Right lobe of liver (tissue), 4 donors: Measurements from ENCODE around the gene FEZF2.

Experiments used
- CTCF ChIP-seq, 4 donors: fragments of 200-600 bp in 3 of 4; fragments of 450-650 bp in 1 of 4; IDR thresholded peaks; one replicate each; pipeline versions ENCODE4 v1.5.1 to v1.8.0; 2016 to 2022; ENCODE audit warnings: antibody characterized with exemption in 4 of 4, mild to moderate bottlenecking in 2 of 4
- POLR2A ChIP-seq: fragments of 450-650 bp; IDR thresholded peaks from one replicate; pipeline ENCODE4 v1.6.1; 2017; ENCODE audit warnings: antibody characterized with exemption, mild to moderate bottlenecking
- donor health status: DM: no; HTN: no; CAD: no.
- donor health status: DM: no; HTN: no; CAD: no.
- donor health status: DM: no; HTN: yes; CAD: no.

- no peak for TF ChIP-seq POLR2A
- no peak for TF ChIP-seq CTCF (IDR thresholded peaks at IDR 0.05)
These were observed 32.2 kb upstream of the FEZF2 start for GRCh38 chr3:62405566-62405965.
